T-helper 2 cell (primary cell): ENCODE data around the gene MLLT6.

Source experiments
- DNase-seq, 5 experiments: peaks; one replicate each; pipeline versions ENCODE4 v3.0.0 to v3.0.0-alpha.2; 2012 to 2022

Gene MLLT6

DNA sequence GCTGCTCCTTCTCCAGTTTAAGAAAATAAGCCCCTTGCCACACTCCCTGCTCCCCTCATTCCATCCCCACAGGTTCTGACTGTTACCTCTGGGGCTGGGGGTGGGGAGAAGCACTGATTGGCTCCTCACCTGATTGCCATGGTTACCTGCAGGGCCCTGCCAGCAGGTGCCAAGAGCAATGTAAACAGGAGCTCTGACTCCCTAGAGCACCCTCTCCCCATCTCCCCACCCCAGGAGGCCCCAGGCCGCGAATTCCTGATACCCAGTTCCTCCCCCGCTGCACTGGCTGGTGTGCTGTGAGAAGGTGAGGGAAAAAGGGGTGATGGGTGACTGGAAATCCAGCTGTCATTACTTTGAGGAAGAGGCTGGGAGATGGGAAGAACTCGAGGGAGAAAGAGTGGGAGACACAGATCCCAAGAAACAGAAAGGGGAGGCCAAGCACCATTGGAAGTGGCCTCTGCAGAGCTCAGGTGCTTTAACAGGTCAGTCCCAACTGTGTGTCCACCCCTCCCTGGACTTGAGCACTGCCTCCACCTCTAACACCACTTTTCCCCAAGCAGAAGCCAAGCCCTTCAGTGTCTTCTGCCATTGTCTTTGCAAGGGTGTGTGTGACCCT lies 38.6 kb downstream of the MLLT6 start:
- no peak for DNase-seq

DNA sequence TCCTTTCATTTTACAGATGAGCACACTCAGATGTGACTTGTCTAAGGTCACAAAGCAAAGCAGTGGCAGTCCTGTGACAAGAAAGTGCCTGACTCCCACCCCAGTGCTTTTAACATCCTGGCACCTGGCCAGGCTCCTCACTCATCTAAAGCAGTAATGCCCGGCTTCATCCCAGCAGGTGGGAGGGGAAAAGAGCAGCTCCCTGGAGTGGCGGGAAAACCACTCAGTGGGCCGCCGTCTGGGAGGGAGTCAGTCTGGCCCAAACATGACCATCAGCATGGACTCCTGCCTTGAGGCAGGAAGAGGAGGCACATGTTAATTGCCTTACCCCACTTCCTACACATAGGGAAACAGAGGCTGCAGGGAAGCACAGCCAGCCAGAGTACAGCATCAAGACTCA lies 40.5 kb downstream of the MLLT6 start:
- DNase-seq, result no peak

DNA sequence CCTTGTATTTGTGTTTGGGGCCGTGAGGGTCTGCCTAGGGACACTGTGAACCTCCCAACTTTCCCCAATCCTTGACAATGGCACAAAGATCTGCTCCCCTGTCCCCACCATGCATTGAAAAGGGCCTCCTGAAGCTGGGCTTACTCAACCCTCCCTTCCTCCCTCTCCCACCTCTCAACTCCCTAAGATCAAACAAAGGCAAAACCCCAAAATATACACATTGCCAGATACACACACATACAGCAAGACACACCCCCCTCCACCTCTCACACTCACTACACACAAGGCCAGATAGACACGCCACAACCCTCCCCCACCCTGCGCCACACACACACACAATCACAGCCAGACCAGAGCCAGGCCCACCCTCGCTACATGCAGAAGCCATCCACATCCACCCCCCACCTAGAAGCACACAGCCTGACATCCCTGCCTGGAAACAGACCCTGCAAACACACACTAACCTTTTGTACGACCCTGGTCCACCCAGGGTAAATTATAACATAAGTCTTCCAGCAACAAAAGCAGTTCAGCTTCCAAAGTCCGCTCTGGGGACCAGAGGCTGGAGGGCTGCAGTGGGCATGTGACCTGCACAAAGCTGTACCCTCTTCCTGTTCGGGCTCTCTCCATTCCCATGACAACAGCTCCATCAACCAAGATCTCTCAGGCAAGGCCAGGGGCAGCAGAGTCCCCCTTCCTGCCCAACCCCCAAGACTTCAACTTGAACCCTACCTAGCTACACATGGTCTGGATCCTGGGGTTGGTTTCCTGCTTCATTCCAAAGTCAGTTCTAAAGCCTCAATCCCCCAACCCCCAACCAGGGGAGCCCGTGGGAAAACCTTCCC lies 41.2 kb downstream of the MLLT6 start:
- DNase-seq, result no peak

DNA sequence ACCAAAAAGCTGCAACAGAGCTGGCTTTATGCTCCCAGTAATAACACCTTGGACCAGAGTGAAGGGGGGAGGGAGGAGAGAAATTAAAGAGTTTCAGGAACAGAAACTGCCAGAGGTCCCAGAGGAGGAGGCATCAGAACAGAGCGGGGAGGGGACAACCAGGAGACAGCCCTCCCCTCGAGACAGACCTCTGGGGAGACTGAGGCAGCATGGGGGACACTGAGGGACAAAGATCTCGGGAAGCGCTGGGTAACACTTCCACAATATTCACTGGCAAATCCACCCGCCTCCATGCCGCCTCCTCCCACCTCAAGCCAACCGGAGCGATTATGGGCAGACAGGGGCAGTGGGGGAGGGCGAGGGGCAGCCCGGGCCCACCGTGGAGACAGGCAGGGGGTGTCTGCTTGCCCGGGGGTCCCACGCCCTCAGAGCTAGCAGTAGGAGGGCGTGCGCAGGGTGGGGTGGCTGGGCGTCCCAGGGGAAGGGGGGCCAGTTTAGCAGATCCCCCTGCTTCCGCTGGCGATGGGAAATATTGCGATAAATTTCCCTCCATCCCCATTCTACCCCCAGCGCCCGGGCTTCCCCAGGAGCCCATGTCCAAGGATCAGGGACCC lies 41.9 kb downstream of the MLLT6 start:
- DNase-seq, result no peak

DNA sequence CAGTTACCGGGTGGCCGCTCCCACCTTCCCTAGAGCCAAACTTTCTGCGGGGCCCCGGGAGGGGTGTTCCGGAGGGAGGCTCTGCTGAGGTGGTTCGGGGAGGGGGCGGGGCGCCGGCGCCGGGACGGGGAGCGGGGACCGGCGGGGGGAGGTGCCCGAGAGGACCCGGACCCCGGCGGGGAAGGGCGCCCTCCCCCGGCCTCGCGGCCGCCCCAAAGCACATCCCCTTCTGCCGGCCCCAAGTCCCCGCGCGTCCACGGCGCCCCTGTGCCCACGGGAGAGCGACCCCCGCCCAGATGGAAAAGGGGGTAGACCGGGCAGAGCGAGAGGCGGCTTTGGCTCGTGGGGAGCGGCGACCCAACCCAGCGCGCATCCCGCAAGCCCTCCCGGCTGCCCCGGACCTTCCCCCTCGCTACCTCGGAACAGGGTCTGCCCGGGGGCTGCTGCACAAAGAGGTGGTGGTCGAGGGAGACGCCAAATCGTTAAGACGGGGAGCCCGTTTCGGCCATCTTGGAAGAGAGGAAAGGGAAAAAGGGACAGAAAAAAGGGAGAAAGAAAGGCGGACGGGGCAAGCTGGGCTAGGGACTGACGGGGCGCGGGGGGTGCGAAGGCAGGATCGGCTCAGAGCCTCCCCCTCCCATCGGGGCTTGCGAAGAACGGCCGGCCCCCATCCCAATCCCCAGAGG lies 42.5 kb downstream of the MLLT6 start:
- no peak for DNase-seq

DNA sequence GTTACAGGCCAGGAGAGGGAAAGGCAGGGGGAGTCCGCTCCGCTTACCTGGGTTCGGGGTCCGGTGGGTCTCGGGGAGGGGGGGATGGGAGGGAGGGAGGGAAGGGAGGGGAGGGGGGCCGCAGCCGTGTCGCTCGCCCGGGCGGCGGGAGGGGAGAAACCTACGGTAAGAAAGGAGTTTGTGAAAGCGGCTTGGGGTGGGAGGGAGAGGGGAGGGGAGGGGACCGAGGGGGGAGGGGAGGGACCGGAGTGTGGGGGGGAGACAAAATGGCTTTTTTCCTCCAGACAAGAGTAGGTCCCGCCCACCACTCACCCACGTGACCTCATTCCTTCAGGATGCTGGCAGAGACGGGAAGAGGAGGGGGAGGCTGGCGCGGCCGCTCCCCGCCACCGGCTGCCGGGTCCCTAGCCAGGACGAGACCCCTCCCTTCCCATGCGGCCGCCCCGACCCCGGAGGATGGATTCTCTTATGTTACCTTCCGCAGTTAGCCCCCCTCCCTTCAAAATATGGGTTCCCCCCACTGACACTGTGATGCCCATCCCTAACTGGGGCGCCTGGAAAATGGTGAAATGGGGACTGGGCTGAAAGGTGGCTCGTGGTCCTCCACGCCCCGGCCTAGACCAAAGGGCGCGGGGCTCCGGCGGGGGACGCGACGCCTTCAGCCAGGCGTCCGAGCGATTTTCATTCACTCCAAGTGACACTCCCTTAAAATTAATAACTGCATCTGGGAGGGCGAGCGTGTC lies 43.2 kb downstream of the MLLT6 start, which contains the start of gene PCGF2:
Gene PCGF2, minus strand, starts transcription at position 188 of the 743 bp plus-strand sequence. CDS start 7,934 bp downstream, outside the sequence.
- no peak for DNase-seq

DNA sequence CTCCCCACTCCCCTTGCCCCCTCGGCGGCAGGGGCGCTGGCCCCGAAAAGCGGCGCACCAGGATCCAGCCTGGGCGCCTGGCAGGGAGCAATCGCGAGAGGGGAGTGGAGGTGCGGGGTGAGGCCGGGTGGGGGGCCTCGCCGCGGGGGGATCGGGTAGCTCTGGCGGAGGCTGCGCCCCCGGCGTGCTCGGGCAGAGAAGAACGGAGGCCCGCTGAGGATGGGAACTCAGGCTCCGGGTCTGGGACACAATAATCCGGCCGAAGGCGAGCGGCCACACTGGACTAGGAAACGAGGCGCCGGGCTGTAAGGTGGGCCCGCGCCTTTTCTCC lies 43.8 kb downstream of the MLLT6 start:
- no peak for DNase-seq

DNA sequence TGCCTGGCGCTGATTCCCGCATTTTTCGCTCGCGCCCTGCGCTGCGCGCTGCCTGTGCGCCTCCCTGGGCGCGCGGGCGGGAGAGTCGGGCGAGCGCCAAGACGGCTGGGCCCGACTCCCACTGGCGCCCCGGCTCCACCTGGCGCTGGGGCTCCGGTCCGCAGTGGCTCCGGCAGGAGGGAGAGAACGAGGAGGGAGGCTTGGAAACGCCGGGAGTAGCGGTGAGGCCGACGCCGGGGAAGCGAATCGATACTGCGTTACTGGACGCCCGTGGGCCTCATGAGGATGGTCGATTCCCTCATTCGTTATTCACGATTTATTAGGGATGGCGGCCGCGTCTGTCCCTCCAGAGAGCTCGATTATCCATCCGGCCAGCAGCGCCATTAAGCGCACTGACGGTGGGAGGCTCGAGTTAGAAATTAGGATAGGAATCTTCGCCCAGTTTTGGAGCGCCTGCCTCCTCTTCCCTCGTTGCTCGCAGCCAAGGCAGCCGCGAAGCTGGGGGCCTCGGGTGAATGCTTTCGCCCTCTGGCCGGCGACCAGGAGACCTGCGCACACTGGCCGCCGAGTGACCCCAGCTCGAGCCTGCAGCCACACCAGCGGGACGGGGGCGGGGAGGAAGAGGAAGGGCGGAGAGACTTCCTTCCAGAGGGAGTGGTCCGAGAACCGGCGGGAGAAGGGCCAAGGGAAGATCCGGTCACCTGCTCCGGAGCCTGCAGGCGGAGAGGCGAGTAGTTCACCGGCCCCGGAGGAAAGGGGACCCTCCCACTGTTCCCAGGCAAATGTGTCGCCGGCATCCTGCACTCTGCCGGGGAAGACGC lies 44.4 kb downstream of the MLLT6 start:
- no peak for DNase-seq

DNA sequence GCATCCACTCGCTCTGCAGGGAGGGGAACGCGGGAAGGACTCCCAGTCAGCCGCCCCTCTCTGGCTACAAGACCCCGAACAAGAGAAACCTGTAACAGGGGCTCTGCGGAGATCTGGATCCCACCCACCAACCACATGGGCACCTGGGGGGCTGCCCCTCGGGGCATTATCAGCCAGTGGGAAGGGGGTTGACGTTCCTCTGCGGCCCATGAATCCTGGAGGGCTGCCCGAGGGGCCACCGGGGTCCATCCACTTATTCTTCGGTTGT lies 44.9 kb downstream of the MLLT6 start:
- no peak for DNase-seq

DNA sequence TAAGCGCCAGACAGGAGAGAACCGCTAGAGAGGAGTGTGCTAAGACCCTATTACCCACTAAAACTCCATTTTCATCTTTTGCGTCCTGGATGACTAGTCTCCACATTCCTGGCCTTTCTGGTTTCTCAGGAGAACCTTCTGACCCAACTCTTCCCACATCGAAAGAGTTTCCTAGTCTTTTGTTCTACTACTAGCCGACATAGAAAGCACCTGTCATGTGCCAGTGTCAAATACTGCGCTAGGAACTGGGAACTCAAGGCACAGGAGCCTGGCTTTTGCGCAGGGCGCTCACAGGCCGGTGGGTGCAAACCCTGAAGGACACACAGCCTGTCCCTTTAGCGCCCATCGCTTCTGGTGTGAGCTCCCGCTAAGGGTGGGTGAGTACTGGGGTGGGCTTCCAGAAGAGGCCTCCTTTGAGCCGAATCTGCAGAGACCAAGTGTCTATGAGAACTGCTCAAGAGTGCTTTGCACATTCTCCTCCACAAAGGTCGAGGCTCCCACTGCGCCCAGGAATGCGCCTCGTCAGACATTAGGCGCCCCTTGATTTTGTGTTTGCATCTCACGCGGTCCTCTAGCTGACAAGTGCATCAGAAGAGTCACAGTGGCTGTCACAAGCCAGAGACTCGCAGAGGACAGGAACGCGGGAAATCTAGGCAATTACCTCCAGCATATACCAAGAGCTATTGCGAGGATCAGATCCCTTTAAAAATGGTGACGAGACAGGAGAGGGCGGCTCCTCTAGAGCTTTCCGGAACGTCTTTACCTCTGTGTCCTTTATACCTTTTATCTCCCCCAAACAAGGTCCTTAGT lies 45.4 kb downstream of the MLLT6 start:
- no peak for DNase-seq

DNA sequence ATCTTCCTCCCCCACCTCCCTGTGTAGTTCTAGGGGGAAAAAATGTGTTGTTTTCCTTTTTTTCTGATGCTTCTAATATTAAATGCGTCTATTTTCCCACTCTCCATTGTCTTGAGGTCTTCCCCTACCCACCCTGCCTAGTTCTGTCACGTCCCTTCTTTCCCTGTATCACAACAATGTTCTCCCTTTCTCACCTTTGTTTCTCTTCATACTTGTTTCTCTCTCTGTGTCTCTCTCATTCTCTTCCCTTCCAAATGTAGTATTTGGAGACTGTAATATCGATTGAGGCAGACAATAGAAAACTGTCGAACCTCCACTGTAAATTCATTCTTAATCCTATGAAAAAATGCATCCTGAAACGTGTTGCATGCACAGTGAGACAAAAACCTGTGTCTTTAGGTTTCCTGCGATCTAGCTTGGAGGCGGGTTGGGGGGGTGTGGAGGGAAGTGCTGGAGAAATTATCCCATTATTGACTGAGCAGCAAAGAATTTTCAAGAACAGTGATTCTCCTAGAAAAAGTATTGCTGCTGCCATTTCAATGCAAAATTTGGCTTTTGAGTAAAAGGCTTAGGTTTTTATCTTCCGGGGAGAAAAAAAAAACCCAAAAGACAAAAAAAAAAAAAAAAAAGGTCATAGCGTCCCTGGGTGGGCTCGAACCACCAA lies 46.2 kb downstream of the MLLT6 start:
- no peak for DNase-seq

DNA sequence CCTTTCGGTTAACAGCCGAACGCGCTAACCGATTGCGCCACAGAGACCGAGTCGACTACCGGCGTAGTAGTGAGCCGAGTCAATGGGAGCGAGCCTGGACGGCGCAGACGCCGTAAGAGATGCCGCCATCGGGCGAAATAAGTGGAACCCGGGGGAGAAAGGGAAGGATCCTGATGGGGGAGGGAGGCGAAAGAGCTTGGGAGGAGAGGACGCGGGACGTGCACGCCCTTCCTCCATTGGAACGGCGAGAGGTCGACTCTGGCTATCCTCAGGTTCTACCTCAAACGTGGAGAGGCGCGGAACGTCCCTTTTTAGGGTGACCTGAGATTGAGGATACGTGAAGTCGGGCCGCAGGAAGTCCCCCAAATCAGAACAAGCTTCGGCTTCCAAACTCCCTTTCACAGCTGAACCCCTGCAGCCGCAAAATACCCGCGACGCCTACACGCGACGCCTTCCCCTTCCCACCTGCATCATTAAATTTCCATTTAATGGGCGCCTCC lies 46.8 kb downstream of the MLLT6 start:
- DNase-seq, result peak; percentile 51 to 84 (median 78)

DNA sequence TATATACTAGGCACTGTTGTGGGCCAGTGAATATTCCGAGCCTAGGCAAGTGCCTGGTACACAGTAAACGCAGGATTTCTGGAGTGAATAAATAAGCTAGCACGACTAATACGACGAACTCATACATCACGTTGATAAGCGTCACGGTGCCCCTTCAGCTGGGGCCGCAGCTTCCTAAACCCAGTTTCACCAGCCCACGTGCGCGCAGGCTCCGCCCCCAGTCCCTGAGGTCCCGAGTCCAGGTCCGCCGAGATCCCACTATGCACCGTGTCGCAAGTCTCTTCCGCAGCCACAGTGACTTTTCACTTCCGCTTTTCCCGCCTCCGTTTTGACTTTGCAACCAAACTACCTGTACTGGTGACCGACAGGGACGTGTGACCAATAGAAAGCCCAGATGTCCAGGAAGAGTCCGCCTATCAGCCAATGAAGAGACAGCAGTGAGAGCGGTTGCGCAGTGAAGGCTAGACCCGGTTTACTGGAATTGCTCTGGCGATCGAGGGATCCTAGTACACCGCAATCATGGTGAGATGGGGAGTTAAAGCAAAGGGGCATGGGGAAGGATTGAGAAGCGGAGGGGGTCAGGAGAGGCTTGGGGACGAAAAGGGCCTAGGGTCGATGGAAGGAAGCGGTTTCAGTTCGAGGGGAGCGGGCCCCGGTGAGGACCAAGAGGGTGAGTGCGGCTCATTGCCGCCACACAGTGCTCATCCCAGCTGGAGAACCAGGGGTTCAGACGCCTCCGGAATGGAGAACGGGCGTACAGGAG lies 47.4 kb downstream of the MLLT6 start, which contains the start of gene PSMB3:
Gene PSMB3, plus strand, starts transcription at position 434 of the 763 bp plus-strand sequence. Its CDS starts 86 bp downstream, at position 520.
- peak; percentile 83 to 100 (median 95) for DNase-seq

DNA sequence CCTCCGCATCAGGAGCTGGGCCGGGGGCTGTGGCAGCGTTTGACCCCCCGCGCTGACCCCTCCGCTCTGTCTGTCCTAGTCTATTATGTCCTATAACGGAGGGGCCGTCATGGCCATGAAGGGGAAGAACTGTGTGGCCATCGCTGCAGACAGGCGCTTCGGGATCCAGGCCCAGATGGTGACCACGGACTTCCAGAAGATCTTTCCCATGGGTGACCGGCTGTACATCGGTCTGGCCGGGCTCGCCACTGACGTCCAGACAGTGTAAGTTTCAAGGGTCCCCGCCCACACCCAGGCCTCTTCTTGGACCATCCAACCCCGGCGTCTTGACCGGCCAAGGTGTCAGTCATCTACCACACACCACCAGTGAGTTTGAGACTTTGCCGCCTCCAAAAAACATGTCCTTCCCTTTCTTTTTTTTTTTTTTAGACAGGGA lies 48.0 kb downstream of the MLLT6 start:
- DNase-seq, result no peak

DNA sequence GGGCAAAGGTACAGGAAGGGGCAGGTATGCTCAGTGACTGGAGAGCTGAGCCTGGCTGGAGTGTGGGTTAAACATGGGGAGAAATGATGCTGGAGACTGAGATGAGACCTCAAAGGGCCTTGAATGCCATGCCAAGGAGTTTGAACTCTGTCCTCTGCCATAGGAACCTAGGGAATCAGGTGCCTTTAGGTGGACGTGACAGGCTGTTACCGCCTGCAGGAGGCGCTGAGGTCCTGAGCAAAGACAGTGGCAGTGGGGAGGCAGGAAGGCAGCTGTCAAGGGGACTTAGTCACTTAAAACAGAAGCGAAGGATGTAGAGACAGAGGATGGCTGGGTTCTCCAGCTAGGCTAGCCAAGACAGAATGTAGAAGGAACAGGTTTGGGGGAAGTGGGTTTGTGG lies 56.5 kb downstream of the MLLT6 start:
- DNase-seq, result peak in 1 of 5 experiments; percentile 57

DNA sequence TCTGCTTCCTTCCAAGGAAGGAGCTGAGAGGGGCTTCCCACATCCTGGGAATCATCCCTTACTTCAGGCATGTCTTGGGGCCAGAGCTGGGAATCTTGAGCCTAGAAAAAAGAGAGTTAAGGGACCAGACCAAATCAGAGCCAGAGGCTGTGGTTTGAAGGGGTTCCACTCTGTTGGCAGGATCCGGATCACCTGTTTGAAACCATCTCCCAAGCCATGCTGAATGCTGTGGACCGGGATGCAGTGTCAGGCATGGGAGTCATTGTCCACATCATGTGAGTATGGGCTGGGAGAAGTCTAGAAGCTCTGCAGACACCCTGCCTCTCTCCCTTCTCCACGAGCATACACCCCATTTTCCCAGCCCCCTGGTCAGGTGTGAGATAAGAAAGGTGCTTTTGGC lies 57.2 kb downstream of the MLLT6 start:
- no peak for DNase-seq

DNA sequence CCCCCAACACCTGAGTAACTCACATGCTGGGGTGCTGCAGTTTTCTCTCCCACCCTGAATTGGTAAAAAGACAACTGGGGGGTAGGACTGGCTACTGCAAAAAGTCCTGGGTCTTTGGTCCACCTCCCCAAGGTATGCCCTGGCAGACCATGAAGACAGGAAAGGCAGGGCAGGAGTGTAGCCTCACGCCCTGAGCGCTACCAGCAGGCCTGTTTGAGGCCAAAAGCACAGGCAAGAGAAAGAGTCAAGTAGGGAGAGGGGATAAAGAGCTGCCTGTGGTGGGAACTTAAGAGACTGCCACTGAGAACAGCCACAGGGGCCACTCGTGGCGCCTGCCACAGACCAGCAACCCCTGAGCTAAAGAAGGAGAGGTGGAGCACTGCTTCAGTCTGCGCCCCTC lies 61.3 kb downstream of the MLLT6 start:
- DNase-seq, result no peak

DNA sequence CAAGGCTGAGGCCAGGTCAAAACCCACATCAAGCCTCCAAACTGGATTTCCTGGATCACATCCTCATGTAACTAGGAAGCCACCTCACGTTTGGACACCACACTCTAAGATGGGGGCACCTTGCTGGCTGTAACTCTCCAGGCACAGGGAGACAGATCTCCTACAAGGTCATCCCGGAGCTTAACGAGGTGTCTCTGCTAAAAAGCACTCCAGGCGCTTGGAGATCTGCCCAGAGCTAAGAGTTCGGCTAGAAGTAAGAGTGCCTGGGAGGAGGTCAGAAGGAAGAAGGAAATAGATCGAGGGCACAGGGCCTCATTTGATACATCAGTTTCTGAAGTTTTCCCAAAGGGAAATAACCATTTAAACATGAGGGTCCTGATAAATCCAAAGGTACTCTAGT lies 63.3 kb downstream of the MLLT6 start:
- DNase-seq, result no peak

DNA sequence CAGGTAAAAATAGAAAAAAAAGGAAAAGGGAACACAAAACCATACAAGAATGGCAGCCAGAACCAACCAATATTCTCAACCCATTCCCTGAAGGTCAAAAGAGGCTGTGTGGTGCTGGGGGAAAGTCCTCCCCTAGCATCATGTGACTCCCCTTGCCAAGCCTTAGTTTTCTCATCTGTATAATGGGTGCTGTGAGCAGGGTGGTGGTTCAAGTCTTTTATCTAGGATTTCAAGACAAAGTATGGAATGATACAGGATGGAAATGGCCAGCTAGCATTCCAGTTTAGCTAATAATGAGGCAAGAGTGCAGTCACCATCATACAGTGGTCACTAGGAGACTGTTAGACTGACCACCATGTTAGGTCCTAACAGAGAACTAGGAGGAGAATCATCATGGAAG lies 68.2 kb downstream of the MLLT6 start:
- no peak for DNase-seq
